WI38 (cell line): ENCODE results near the gene PRAMEF4.
"Not testable (repeated sequence)": the region's sequence is repeated elsewhere in the genome, so short reads cannot be mapped to it uniquely, and the experiment has no call there.

ENCODE experiments used
- H3K4me3 ChIP-seq: 2 replicates; pipeline ENCODE4 v1.5.1; 2011; ENCODE audit warnings: low read depth, mild to moderate bottlenecking, control low read depth, low read length
- CTCF ChIP-seq: IDR thresholded peaks from 2 replicates; pipeline ENCODE4 v1.5.1; 2012; ENCODE audit warnings: low read depth, mild to moderate bottlenecking, control low read depth, low read length

Gene PRAMEF4

DNA sequence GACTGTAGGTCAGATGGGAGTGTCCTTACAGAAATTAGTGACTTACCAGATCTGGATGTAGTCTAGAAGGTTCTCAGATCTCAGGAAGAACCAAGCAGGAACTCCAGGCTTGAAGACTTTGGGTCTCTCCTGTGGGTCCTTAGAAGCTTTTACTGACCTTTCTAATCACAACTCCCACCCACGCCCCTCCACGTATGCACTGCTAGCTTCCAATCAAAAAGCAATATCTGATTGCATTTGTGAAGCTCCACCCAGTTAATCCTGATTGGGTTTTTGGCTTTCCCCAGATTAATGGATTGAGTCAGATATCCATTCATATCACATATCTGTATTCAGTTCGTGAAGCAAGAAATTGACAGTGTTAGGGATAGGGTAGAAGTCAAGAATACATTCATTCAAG, at the start of gene PRAMEF4:
Gene PRAMEF4 (minus strand): TSS at position 101 of the 400 bp plus-strand sequence. CDS start 2,807 bp downstream, outside the sequence.
- H3K4me3 ChIP-seq, result not testable (repeated sequence)

DNA sequence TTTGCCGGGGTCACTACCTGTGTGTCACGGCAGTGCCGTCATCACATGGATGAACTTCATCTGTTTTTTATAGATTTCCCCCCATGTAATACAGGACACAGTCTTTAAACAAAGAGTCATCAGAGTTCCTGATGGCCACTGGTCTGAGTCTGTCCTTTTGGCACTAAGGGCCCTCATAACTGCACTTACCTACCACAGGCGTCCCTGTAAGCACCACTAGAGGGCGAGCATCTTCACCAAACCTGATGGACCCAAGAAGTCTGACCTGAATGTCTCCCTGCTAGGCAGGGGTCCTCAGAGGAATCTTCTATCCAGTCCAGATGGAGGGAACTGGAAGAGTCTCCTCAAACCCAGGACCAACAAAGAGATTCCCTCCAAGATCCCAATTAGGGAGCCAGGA, 38.4 kb upstream of the PRAMEF4 start:
- H3K4me3 ChIP-seq, result not testable (repeated sequence)

DNA sequence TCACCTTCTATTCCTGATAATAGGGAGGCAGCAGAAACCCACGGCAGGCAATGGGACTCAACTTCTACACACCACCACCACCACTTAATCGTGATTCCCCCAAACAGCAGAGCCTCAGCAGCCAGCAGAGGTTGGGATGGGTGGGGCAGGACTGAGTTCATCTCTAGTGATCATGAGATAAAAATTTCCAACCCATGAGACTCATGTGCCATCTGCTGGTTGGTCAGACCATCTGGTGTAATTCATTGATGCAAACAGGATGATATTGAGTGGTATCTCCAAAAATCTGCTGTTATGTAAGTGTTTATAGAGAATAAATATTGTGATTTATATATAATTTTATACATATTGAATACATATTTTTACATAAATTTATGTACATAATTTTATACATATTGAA, 35.7 kb upstream of the PRAMEF4 start:
- not testable (repeated sequence) for H3K4me3 ChIP-seq

DNA sequence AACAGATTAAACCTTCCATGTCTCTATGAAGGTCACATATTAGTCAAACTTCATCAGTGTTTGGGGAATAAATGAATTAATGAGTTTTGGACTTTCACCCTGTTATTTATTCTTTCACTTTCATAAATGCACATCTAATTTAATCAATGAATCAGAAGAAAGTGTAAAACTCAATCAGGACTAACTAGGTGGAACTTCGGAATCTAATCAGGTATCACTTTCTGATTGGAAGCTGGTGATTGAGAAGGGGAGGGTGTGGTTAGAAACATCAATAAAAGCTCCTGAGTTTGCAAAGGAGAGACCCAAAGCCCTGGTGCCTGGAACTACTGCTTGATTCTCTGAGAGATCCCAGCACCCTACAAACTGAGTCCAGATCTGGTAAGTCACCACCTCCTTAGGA, 30.3 kb upstream of the PRAMEF4 start, which contains the start of gene PRAMEF7:
Gene PRAMEF7 (plus strand): TSS at position 301 of the 400 bp plus-strand sequence. CDS start 1,083 bp downstream, outside the sequence.
- not testable (repeated sequence) for H3K4me3 ChIP-seq

DNA sequence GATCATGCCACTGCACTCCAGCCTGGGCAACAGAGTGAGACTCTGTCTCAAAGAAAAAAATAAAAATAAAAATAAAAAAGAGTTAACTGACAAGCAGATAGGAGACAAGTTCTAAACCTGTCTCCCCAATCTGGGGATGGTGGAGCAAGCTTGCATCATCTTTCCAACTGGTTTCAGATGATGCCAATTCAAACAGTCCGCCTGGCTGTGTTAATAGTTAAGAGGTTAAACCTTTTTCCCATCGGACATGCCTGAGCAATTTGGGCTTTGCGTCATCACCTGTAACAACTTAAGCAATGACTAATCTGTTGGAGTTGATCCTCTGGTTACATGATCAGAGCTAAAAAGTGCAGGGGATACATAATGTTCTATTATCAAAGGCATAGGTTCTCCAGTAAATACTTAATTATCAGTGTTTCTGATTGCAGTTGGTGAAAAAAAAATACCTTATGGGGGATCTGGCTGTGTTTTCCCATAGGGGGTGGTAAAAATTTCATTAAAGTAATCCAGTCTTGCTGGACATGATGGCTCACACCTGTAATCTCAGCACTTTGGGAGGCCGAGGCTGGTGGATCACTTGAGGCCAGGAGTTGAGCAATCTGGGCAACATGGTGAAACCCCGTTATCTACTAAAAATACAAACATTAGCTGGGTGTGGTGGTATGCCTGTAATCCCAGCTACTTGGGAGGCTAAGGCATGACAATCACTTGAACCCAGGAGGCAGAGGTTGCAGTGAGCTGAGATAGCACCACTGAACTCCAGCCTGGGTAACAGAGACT, 18.0 kb upstream of the PRAMEF4 start:
- H3K4me3 ChIP-seq, result not testable (repeated sequence)

DNA sequence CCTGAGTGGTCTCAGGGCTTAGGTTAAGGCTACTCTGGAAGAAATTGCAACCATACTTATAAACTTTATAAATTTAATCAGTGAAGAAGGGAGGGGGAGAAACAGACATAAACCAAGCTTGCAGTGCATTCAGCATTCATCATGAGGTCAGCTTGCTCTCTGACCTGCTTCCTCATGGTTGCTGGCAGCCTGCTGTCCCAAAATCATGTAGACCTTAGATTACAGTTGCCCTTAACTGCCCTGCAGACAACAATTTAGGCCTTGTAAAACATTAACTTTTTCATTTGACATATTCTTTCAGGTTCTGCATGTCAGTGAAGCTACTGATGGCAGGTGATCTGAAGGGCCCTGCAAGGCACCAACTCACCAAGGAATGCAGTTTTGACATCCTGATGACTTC, 13.2 kb upstream of the PRAMEF4 start:
- H3K4me3 ChIP-seq, result not testable (repeated sequence)

DNA sequence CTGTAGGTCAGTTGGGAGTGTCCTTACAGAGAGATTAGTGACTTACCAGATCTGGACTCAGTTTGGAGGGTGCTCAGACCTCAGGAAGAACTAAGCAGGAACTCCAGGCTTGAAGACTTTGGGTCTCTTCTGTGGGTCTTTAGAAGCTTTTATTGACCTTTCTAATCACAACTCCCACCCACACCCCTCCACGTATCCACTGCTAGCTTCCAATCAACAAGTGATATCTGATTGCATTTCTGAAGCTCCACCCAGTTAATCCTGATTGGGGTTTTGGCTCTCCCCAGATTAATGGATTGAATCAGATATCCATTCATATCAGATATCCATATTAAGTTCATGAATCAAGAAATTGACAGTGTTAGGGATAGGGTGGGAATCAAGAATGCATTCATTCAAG, 12.2 kb upstream of the PRAMEF4 start, which contains the start of gene PRAMEF10:
Gene PRAMEF10 (minus strand): TSS at position 101 of the 400 bp plus-strand sequence. CDS start 2,423 bp downstream, outside the sequence.
- H3K4me3 ChIP-seq, result not testable (repeated sequence)

DNA sequence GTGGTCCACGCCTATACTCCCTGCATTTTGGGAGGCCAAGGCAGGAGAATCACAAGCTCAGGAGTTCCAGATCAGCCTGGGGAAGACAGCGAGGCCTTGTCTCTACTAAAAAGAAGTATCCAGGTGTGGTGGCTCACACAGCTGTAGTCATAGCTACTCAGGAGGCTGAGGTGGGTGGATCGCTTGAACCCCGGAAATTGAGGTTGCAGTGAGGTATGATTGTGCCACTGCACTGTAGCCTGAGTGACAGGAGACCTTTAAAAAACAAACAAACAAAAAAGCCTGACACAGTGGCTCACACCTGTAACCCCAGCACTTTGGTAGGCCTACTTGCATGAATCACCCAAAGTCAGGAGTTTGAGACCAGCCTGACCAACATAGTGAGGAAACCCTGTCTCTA, 7.5 kb downstream of the PRAMEF4 start:
- H3K4me3 ChIP-seq, result not testable (repeated sequence)

DNA sequence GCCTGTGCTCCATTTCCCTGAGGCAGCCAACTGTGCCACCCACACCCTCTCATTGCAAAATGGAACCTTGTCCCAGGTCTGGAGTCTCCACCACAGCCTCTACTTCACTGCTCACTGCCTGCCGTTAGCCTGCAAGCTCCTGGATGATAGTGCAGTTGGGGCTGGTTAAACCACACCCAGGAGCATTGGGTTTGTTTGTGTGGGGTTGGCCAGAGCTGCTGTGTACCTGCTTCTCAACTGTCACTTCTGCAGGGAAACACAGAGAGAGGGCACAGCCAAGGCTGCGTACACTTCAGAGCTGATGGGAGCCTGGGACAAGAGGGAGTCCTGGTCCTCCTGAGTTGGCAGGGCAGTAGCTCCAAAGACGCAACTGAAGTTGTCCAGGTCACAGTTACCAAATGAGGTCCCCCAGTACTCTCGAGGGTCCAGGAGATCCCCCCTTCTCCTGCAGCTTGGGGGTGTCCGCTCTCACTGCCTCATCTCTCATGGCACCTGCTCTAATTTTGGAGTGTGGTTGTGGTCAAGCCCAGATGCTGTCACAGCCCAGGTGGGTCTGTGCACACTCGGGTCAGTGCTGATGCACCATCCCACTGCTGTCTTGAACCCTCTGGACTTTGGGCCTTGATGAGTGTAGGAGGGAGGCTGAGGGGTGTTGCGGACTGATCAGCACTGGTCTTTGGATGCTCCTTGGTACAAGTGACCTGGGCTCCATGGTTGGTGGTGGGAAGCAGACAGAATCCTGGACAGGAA, 22.7 kb downstream of the PRAMEF4 start:
- H3K4me3 ChIP-seq, result not testable (repeated sequence)

GRCh38 chr1:12856786-12857185, 29.2 kb downstream of the PRAMEF4 start, which contains the start of gene PRAMEF2:
PRAMEF2 (plus strand) TSS chr1:12857086; CDS start chr1:12859010, 1,924 bp downstream.
- H3K4me3 ChIP-seq, result not testable (repeated sequence)

GRCh38 chr1:12851779-12852178, 34.2 kb downstream of the PRAMEF4 start:
- no peak overlapping the region for H3K4me3 ChIP-seq
- no peak for TF ChIP-seq CTCF

DNA sequence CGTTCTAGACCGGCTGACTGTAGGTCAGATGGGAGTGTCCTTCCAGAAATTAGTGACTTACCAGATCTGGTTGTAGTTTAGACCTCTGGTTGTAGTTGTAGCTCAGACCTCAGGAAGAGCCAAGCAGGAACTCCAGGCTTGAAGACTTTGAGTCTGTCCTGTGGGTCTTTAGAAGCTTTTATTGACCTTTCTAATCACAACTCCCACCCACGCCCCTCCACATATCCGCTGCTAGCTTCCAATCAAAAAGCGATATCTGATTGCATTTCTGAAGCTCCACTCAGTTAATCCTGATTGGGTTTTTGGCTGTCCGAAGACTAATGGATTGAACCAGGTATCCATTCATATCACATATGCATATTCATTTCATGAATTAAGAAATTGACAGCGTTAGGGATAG, 37.4 kb downstream of the PRAMEF4 start, which contains the start of gene HNRNPCL1:
Gene HNRNPCL1 (minus strand): TSS at position 101 of the 400 bp plus-strand sequence. CDS start 431 bp downstream, outside the sequence.
- not testable (repeated sequence) for H3K4me3 ChIP-seq

DNA sequence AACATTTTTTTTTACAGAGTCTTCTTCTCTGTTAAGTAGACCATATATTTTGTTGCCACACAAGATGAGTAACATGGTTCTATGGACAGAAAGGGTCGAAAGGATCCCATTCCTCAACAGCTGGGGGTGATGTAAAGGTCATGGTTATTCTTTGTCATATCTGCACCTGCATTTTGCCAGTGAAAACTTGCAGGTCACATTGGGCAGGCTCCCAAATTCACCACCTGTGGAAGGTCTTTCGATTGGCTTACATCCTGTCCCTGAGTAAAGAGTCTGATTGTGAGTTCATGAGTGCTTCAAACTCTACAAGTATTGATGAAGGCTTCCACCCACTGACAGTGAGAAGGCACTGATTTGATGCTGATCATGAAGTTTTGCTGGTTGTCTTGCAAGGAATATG, 52.8 kb downstream of the PRAMEF4 start:
- H3K4me3 ChIP-seq, result not testable (repeated sequence)

GRCh38 chr1:12831310-12831709, 54.7 kb downstream of the PRAMEF4 start, which contains the start of gene PRAMEF11:
PRAMEF11 (minus strand) TSS chr1:12831410; CDS start chr1:12828789, 2,621 bp downstream.
- not testable (repeated sequence) for H3K4me3 ChIP-seq
